NCI-H82 treated with DMSO at 0.1 percent for 48 hours (cell line): Measurements from ENCODE around the gene KCNT2.
A peak's percentile ranks its signal among the peaks of the same experiment; 100 is the strongest.
"Not testable (repeated sequence)": the region's sequence is repeated elsewhere in the genome, so short reads cannot be mapped to it uniquely, and the experiment has no call there.

Source experiments
- DNase-seq: peaks from one replicate; lab custom pipeline; 2025; ENCODE audit not compliant: unreplicated experiment; lab: John Stamatoyannopoulos, UW

Gene KCNT2

GRCh38 chr1:196323869-196324268 lies 284.4 kb downstream of the KCNT2 start:
- no peak for DNase-seq

GRCh38 chr1:196319301-196319700 lies 288.9 kb downstream of the KCNT2 start:
- DNase-seq = no peak

- DNase-seq = peak; percentile 11
Observed at GRCh38 chr1:196317535-196318522, 290.4 kb downstream of the KCNT2 start.

- DNase-seq = no peak
Observed at GRCh38 chr1:196312739-196313138, 295.5 kb downstream of the KCNT2 start.

GRCh38 chr1:196309386-196309785 lies 298.9 kb downstream of the KCNT2 start:
- DNase-seq = peak; percentile 6

GRCh38 chr1:196308176-196308575 lies 300.1 kb downstream of the KCNT2 start:
- DNase-seq = no peak

GRCh38 chr1:196306421-196306820 lies 301.8 kb downstream of the KCNT2 start:
- no peak for DNase-seq

GRCh38 chr1:196305216-196305615 lies 303.0 kb downstream of the KCNT2 start:
- DNase-seq = no peak

- no peak for DNase-seq
Observed at GRCh38 chr1:196302981-196303380, 305.3 kb downstream of the KCNT2 start.

GRCh38 chr1:196302420-196302819 lies 305.8 kb downstream of the KCNT2 start:
- DNase-seq = no peak

- DNase-seq = no peak
Observed at GRCh38 chr1:196295766-196296165, 312.5 kb downstream of the KCNT2 start.

GRCh38 chr1:196278816-196279215 lies 329.4 kb downstream of the KCNT2 start:
- no peak for DNase-seq

GRCh38 chr1:196277860-196278259 lies 330.4 kb downstream of the KCNT2 start:
- DNase-seq = no peak

GRCh38 chr1:196271212-196271947 lies 336.9 kb downstream of the KCNT2 start:
- DNase-seq = peak; percentile 70

GRCh38 chr1:196263086-196263485 lies 345.2 kb downstream of the KCNT2 start:
- not testable (repeated sequence) for DNase-seq

GRCh38 chr1:196260270-196260669 lies 348.0 kb downstream of the KCNT2 start:
- no peak for DNase-seq

GRCh38 chr1:196259316-196259715 lies 348.9 kb downstream of the KCNT2 start:
- DNase-seq = no peak

- DNase-seq = no peak
Observed at GRCh38 chr1:196255762-196256161, 352.5 kb downstream of the KCNT2 start.

GRCh38 chr1:196229546-196229945 lies 378.7 kb downstream of the KCNT2 start:
- DNase-seq = no peak

- no peak for DNase-seq
Observed at GRCh38 chr1:196214866-196215265, 393.4 kb downstream of the KCNT2 start.

GRCh38 chr1:196209983-196210382 lies 398.3 kb downstream of the KCNT2 start:
- no peak for DNase-seq

- no peak for DNase-seq
Observed at GRCh38 chr1:196209265-196209664, 399.0 kb downstream of the KCNT2 start.
